Natural killer cell (primary cell): ENCODE measurements around the gene CDC20. TPM values are rescaled to one million over a fixed set of nuclear protein-coding genes. Genes with fewer than 3 reads are reported as not detected.

Experiments used
- ATAC-seq, 3 donors: fragments of 150-1000 bp in 2 of 3; fragments of 200-7000 bp in 1 of 3; cut with Tn5 transposase; 1 replicate in 1 of 3; 2 replicates in 2 of 3; pipeline ENCODE4 v1.10.0; 2021; ENCODE audit warnings: mild to moderate bottlenecking in 2 of 3, moderate library complexity in 2 of 3
- DNase-seq, 2 donors: peaks; one replicate each; pipeline versions ENCODE4 v3.0.0 to v3.0.0-alpha.2; 2013 to 2021; ENCODE audit warnings: mixed read lengths in 1 of 2
- H3K27ac ChIP-seq: one replicate; pipeline ENCODE4 v1.5.1; 2013; ENCODE audit warnings: mild to moderate bottlenecking, low read length
- H3K27me3 ChIP-seq: one replicate; pipeline ENCODE4 v1.6.1; 2013; ENCODE audit warnings: low read length; ENCODE audit not compliant: control insufficient read depth, insufficient read depth
- H3K36me3 ChIP-seq: one replicate; pipeline ENCODE4 v1.6.1; 2013; ENCODE audit warnings: low read length; ENCODE audit not compliant: control insufficient read depth, insufficient read depth
- H3K4me1 ChIP-seq: one replicate; pipeline ENCODE4 v1.6.1; 2013; ENCODE audit warnings: low read length; ENCODE audit not compliant: control insufficient read depth, insufficient read depth
- H3K4me3 ChIP-seq: one replicate; pipeline ENCODE4 v1.5.1; 2013; ENCODE audit warnings: low read length
- H3K9me3 ChIP-seq: one replicate; pipeline ENCODE4 v1.6.1; 2013; ENCODE audit warnings: low read length; ENCODE audit not compliant: control insufficient read depth, insufficient read depth
- H3K27ac Mint-ChIP-seq, 2 donors: one replicate each; pipeline ENCODE4 v1.8.0; 2022; ENCODE audit warnings: mild to moderate bottlenecking in 2 of 2, mixed read lengths in 2 of 2, moderate library complexity in 1 of 2
- H3K27me3 Mint-ChIP-seq, 2 donors: one replicate each; pipeline ENCODE4 v1.8.0; 2022; ENCODE audit warnings: low read depth in 2 of 2, mixed read lengths in 2 of 2
- H3K36me3 Mint-ChIP-seq: one replicate; pipeline ENCODE4 v1.8.0; 2022; ENCODE audit warnings: mixed read lengths
- H3K4me1 Mint-ChIP-seq, 2 donors: one replicate each; pipeline ENCODE4 v1.8.0; 2022; ENCODE audit warnings: mixed read lengths in 2 of 2
- H3K4me3 Mint-ChIP-seq: one replicate; pipeline ENCODE4 v1.8.0; 2022; ENCODE audit warnings: mild to moderate bottlenecking, moderate library complexity, mixed read lengths
- H3K9me3 Mint-ChIP-seq, 2 donors: one replicate each; pipeline ENCODE4 v1.8.0; 2022; ENCODE audit warnings: mixed read lengths in 2 of 2
- WGBS: methylation state at CpG from one replicate; pipeline ENCODE4 v1.1.7; 2013; ENCODE audit warnings: missing lambda C conversion rate; ENCODE audit not compliant: insufficient coverage; 5-methylcytosine and 5-hydroxymethylcytosine counted together
- intact Hi-C: fragments of 100-400 bp; cut with micrococcal nuclease; formaldehyde crosslinking; loops from one replicate; pipeline ENCODE4 v1.14.2; 2022
- total RNA-seq, 4 donors: library from RNA; stranded (reverse); fragments of 120-200 nt in 1 of 4; gene quantifications; one replicate each; pipeline versions ENCODE4 v1.2.3 to v1.2.4, GENCODE V29; 2013 to 2022
- TF ChIP-seq, protein P1 (sequence below): fragments of 200-600 bp; IDR thresholded peaks from one replicate; pipeline ENCODE4 v1.8.0; 2022; ENCODE audit warnings: antibody characterized with exemption

Gene CDC20
- total RNA-seq, 3 donors from 2014 or later (not counting 1 experiment from before 2014, with no cell fraction given), result 0.50 to 2.4 (median 0.96) TPM

- ATAC-seq (no peak), DNase-seq (no peak)
- H3K9me3 Mint-ChIP-seq, result no peaks in the 10 kb centered on the region
- TF ChIP-seq, protein P1, sequence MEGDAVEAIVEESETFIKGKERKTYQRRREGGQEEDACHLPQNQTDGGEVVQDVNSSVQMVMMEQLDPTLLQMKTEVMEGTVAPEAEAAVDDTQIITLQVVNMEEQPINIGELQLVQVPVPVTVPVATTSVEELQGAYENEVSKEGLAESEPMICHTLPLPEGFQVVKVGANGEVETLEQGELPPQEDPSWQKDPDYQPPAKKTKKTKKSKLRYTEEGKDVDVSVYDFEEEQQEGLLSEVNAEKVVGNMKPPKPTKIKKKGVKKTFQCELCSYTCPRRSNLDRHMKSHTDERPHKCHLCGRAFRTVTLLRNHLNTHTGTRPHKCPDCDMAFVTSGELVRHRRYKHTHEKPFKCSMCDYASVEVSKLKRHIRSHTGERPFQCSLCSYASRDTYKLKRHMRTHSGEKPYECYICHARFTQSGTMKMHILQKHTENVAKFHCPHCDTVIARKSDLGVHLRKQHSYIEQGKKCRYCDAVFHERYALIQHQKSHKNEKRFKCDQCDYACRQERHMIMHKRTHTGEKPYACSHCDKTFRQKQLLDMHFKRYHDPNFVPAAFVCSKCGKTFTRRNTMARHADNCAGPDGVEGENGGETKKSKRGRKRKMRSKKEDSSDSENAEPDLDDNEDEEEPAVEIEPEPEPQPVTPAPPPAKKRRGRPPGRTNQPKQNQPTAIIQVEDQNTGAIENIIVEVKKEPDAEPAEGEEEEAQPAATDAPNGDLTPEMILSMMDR, result no peak
- intact Hi-C loops, result no loop called here
- peak overlapping the region; percentile 43 to 45 for H3K27ac Mint-ChIP-seq
- no peaks in the 10 kb centered on the region for H3K27me3 Mint-ChIP-seq
- peaks cover 28% of the 10 kb centered on the region for H3K4me1 ChIP-seq
- no peaks in the 10 kb centered on the region for H3K36me3 Mint-ChIP-seq
- no peak overlapping the region for H3K4me3 Mint-ChIP-seq
- H3K27ac ChIP-seq, result no peak overlapping the region
- peaks cover 23 to 34% of the 10 kb centered on the region in 2 donors for H3K4me1 Mint-ChIP-seq
- H3K4me3 ChIP-seq, result no peak overlapping the region
- no peaks in the 10 kb centered on the region for H3K27me3 ChIP-seq
- H3K9me3 ChIP-seq, result no peaks in the 10 kb centered on the region
- 98% methylated on average over 4 of the region's 4 CpGs for WGBS
- peaks cover under 1% of the 10 kb centered on the region for H3K36me3 ChIP-seq
These were observed 11.8 kb downstream of the CDC20 start for GRCh38 chr1:43370564-43370963.

DNA sequence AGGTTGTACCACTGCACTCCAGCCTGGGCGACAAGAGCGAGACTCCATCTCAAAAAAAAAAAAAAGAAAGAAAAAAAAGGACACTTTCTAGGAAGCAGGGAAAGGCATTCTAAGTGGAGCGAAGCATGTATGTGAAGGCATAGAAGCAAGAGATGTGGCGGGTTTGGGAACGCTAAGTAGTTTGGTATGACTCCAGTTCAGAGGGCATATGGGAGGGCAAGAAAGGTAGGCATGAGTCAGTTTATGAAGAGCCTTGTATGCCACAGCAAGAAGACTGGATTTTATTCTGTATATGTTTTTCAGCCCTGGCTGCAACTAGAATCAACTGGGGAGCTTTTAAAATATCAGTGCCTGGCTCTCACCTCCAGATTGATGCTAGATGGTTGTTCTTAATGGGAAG is 13.4 kb downstream of the CDC20 start:
- H3K4me3 Mint-ChIP-seq, result no peak overlapping the region

GRCh38 chr1:43373066-43373940 is 14.5 kb downstream of the CDC20 start:
- Histone ChIP-seq H3K9me3 (no peaks in the 10 kb centered on the region), H3K4me3 (no peak overlapping the region), H3K36me3 (no peaks in the 10 kb centered on the region), H3K27ac (no peak overlapping the region), H3K27me3 (no peaks in the 10 kb centered on the region), H3K4me1 (peaks cover 9% of the 10 kb centered on the region)
- Mint-ChIP-seq H3K9me3 (no peaks in the 10 kb centered on the region), H3K36me3 (no peaks in the 10 kb centered on the region), H3K27me3 (no peaks in the 10 kb centered on the region), H3K4me1 (peaks cover 12 to 13% of the 10 kb centered on the region in 2 donors), H3K4me3 (no peak overlapping the region), H3K27ac (no peak overlapping the region)
- intact Hi-C loops, result no loop called here
- 87% methylated on average over 4 of the region's 4 CpGs for WGBS
- TF ChIP-seq, protein P1, result no peak
- DNase-seq (no peak), ATAC-seq (no peak)

More for the DNA sequence above, 13.4 kb downstream of the CDC20 start:
- H3K27ac ChIP-seq, result no peak overlapping the region
- ATAC-seq, result no peak
- H3K27me3 ChIP-seq, result no peaks in the 10 kb centered on the region
- Mint-ChIP-seq H3K27me3 (no peaks in the 10 kb centered on the region), H3K36me3 (no peaks in the 10 kb centered on the region), H3K9me3 (no peaks in the 10 kb centered on the region), H3K4me1 (peaks cover 16 to 18% of the 10 kb centered on the region in 2 donors), H3K27ac (no peak overlapping the region)
- no peak for DNase-seq
- no peak overlapping the region for H3K4me3 ChIP-seq
- 94% methylated on average over 5 of the region's 5 CpGs for WGBS
- TF ChIP-seq, protein P1, result no peak
- no peaks in the 10 kb centered on the region for H3K36me3 ChIP-seq
- peaks cover 13% of the 10 kb centered on the region for H3K4me1 ChIP-seq
- H3K9me3 ChIP-seq, result no peaks in the 10 kb centered on the region
- intact Hi-C loops, result no loop called here
